GM21786 (cell line): ENCODE results near the gene DUSP23.

ENCODE experiments used
- ATAC-seq: cut with Tn5 transposase; IDR thresholded peaks from one replicate; pipeline ENCODE4 v1.9.1; 2021; ENCODE audit not compliant: unreplicated experiment

The DUSP23 gene

DNA sequence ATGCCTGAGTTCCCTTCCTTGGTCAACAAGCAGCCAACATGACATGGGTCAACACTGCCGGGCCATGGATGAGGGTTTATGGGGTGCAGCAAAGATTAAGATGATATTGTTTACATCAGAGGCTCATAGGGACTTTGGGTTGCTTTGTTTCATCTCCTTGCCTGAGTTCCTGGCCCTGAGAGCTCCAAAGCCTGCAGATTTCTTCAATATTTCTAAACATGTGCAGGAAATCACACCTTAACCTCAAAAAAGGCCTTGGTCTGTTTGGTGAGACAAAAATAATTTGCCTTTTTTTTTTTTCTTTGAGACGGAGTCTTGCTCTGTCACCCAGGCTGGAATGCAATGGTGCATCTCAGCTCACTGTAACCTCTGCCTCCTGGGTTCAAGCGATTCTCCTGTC, 46.8 kb downstream of the DUSP23 start:
- ATAC-seq, result no peak

DNA sequence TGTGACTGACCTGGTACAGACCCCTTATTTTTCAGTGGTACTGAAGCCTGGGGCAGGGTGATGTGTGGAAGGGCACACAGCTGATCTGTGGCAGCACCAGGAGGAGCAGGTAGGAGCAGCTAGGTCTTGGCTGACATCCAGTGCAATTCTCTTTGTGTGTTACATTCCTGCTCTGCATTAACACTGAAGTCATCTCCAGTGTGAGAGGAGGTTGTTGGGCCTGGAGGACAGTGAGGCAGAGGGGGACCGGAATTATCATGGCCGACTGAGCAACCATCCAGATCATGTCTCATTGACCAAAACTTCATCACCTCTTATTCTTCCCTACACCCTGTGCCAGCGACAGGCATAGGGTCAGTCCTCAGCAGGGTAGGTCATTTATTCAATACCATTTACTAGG, 47.4 kb downstream of the DUSP23 start:
- no peak for ATAC-seq

DNA sequence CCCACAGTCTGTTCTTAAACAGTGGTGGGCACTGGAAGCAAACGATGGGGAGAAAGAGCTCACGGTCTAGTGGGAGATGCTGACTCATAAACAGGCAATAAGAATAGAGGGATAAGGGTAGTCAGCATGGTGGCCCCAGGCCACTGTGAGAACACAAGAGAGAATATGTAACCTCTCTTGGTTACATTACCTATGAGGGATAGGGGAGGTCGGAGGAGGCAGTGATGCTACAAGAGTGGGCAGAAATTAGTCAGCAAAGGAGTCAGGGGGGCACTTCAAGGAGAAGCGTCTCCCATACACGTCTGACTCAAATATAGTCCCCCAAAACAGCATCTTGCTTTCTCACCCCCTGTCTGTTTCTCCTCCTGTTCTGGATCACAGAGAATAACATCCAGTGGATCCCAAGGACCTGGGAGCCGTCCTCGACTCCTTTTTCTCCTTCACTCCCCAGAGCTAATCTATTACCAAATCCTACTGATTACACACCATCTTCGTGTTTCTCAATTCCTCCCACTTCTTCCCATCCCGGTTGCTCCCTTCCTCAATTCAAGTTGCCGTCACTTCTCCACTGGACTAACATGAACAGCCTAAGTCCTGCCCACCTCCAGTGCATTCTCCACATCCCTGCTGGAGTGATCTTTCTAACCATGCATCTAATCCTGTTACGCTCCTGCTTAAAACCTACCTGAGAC, 48.0 kb downstream of the DUSP23 start:
- ATAC-seq, result no peak

DNA sequence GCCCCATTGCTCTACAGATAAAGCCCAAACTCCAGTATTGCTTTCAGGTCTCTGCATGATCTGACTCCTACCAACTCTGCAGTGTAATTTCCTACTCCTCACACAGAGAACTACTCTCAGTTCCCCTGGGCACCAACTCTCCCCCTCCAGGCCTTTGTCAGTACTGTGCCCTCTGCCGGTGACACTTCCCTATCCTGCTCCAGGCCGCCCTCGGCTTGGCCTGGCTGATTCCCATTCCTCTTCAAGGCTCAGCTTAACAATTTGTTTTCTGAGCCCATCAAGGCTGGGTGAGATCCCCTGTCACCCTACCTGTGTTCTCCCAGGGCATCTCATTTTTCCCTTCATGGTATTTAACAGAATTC, 48.5 kb downstream of the DUSP23 start:
- peak; percentile 94 for ATAC-seq

DNA sequence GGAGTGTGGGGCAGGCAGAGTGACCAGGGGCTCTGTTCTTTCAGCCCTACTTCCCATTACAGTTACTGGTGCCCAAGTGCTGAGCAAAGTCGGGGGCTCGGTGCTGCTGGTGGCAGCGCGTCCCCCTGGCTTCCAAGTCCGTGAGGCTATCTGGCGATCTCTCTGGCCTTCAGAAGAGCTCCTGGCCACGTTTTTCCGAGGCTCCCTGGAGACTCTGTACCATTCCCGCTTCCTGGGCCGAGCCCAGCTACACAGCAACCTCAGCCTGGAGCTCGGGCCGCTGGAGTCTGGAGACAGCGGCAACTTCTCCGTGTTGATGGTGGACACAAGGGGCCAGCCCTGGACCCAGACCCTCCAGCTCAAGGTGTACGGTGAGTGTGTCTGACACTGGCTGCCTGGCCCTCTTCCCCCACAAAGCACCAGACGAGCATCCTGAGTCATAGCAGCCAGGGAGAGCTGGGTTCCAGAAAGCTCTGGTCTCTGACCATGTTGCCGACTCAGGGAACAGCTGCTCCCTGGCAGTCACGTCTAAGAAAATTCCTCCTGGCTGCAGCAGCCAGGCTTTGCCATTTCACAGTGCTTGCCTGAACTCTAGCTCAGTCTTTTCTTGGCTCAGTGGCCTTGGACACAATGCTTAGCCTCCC, 49.2 kb downstream of the DUSP23 start:
- ATAC-seq, result no peak

- ATAC-seq, result no peak
Observed at GRCh38 chr1:159830722-159831121, 50.0 kb downstream of the DUSP23 start.

- no peak for ATAC-seq
Observed at GRCh38 chr1:159831412-159832141, 50.8 kb downstream of the DUSP23 start.
